HepG2 (cell line): ENCODE data around the gene TMEM200C. TPM values are rescaled to one million over a fixed set of nuclear protein-coding genes. Genes with fewer than 3 reads are reported as not detected.

Source experiments
- ARHGAP35 ChIP-seq: sonication (generic); formaldehyde crosslinking; IDR thresholded peaks from 2 replicates; pipeline ENCODE4 v1.9.0; 2022; ENCODE audit warnings: mild to moderate bottlenecking, inconsistent platforms, moderate library complexity, missing genetic modification reagents, borderline replicate concordance
- ARNT2 ChIP-seq: sonication (generic); formaldehyde crosslinking; IDR thresholded peaks from 2 replicates; pipeline ENCODE4 v1.8.0; 2022; ENCODE audit warnings: mild to moderate bottlenecking, low read depth, missing genetic modification reagents, moderate library complexity
- ARNTL ChIP-seq: sonication (generic); formaldehyde crosslinking; IDR thresholded peaks from 2 replicates; pipeline ENCODE4 v1.4.0; 2020; ENCODE audit warnings: mild to moderate bottlenecking, missing genetic modification reagents
- CTCF ChIP-seq: sonication (generic); formaldehyde crosslinking; IDR thresholded peaks from 2 replicates; pipeline ENCODE4 v1.5.0; 2020; ENCODE audit warnings: mild to moderate bottlenecking, missing genetic modification reagents, moderate library complexity
- HIVEP1 ChIP-seq: sonication (generic); formaldehyde crosslinking; IDR thresholded peaks from 2 replicates; pipeline ENCODE4 v1.4.0; 2020; ENCODE audit warnings: mild to moderate bottlenecking, missing genetic modification reagents
- HNRNPL ChIP-seq: fragments of 200-400 bp; formaldehyde crosslinking; IDR thresholded peaks from 2 replicates; pipeline ENCODE4 v1.6.1; 2017; ENCODE audit warnings: mild to moderate bottlenecking, low read depth, low read length
- MTF2 ChIP-seq: sonication (generic); formaldehyde crosslinking; IDR thresholded peaks from 2 replicates; pipeline ENCODE4 v1.5.0; 2020; ENCODE audit warnings: missing genetic modification reagents, borderline replicate concordance
- POGK ChIP-seq: sonication (generic); formaldehyde crosslinking; conservative IDR thresholded peaks from 2 replicates; pipeline ENCODE4 v1.8.0; 2022; ENCODE audit warnings: mild to moderate bottlenecking, moderate library complexity, missing genetic modification reagents
- RAD21 ChIP-seq: fragments of 450-650 bp; formaldehyde crosslinking; IDR thresholded peaks from 2 replicates; pipeline ENCODE4 v1.5.0; 2020; ENCODE audit warnings: mild to moderate bottlenecking
- SALL1 ChIP-seq: sonication (generic); formaldehyde crosslinking; IDR thresholded peaks from 2 replicates; pipeline ENCODE4 v1.8.0; 2022; ENCODE audit warnings: mild to moderate bottlenecking, missing genetic modification reagents
- TBX2 ChIP-seq: sonication (generic); formaldehyde crosslinking; IDR thresholded peaks from 2 replicates; pipeline ENCODE4 v1.5.0; 2020; ENCODE audit warnings: missing genetic modification reagents, mild to moderate bottlenecking, borderline replicate concordance
- YY1 ChIP-seq: IDR thresholded peaks from 2 replicates; pipeline ENCODE4 v1.6.1; 2011; ENCODE audit warnings: low read length, low read depth, moderate library complexity, mild to moderate bottlenecking; ENCODE audit not compliant: insufficient read depth, insufficient replicate concordance
- ZBTB7A ChIP-seq: sonication (generic); formaldehyde crosslinking; IDR thresholded peaks from 2 replicates; pipeline ENCODE4 v1.8.0; 2022; ENCODE audit warnings: mild to moderate bottlenecking, missing genetic modification reagents
- ZFY ChIP-seq: sonication (generic); formaldehyde crosslinking; IDR thresholded peaks from 2 replicates; pipeline ENCODE4 v1.4.0; 2020; ENCODE audit warnings: missing genetic modification reagents
- ZNF205 ChIP-seq: IDR thresholded peaks from 2 replicates; pipeline ENCODE4 v1.6.1; 2018; ENCODE audit warnings: missing biosample characterization, missing genetic modification reagents
- ZNF276 ChIP-seq: sonication (generic); formaldehyde crosslinking; IDR thresholded peaks from 2 replicates; pipeline ENCODE4 v1.4.0; 2020; ENCODE audit warnings: mild to moderate bottlenecking, low read depth, missing genetic modification reagents
- ZNF644 ChIP-seq: IDR thresholded peaks from 2 replicates; pipeline ENCODE4 v1.6.1; 2016; ENCODE audit warnings: low read depth
- ZNF691 ChIP-seq: sonication (generic); formaldehyde crosslinking; IDR thresholded peaks from 2 replicates; pipeline ENCODE4 v1.4.0; 2020; ENCODE audit warnings: missing genetic modification reagents, low read depth, mild to moderate bottlenecking, borderline replicate concordance
- ZNF800 ChIP-seq: sonication (generic); formaldehyde crosslinking; IDR thresholded peaks from 2 replicates; pipeline ENCODE4 v1.4.0; 2020; ENCODE audit warnings: missing genetic modification reagents
- polyA plus RNA-seq, 8 experiments: library from polyadenylated mRNA; depleted of rRNA in 3 of 8; stranded (reverse) in 7 of 8; unstranded in 1 of 8; fragments of >200 nt; fragmentation: Illumina TruSeq in 4 of 8; extraction: Trizol in 4 of 8; gene quantifications; 2 replicates each; pipeline versions ENCODE4 v1.2.1 to v1.2.3, GENCODE V29; 2011 to 2016; ENCODE audit warnings: low read depth in 4 of 8, missing spikeins in 1 of 8, mixed read lengths in 1 of 8; ENCODE audit not compliant: insufficient read depth in 1 of 8
- total RNA-seq, 5 experiments: library from RNA; depleted of rRNA; stranded (reverse); fragments of >200 nt; fragmentation: Illumina TruSeq; extraction: Trizol; gene quantifications; 2 replicates each; pipeline ENCODE4 v1.2.3, GENCODE V29; 2016; ENCODE audit warnings: low read depth in 1 of 5

Gene TMEM200C
- total and polyA plus RNA-seq, 2 of the 13 experiments (the other 11 are each of a cell fraction or from before 2014, with no cell fraction given) = 0.04 TPM; not detected in 1

GRCh38 chr18:5890331-5891183, 4.8 kb downstream of the TMEM200C start (continued):
- TF ChIP-seq HNRNPL (0 out of 2 replicates have a peak, but pooled peaks have one; percentile 16), RAD21 (CRISPR knock-in tag) (peak; percentile 76), HIVEP1 (CRISPR knock-in tag) (0 out of 2 replicates have a peak, but pooled peaks have one; percentile 41), ZNF800 (CRISPR knock-in tag) (peak; percentile 61; the same call in 1 of the 2 replicates), ARNT2 (CRISPR knock-in tag) (peak; percentile 46; the same call in 1 of the 2 replicates), ZNF276 (CRISPR knock-in tag) (peak; percentile 51; the same call in 1 of the 2 replicates), TBX2 (CRISPR knock-in tag) (peak; percentile 47; the same call in 1 of the 2 replicates), SALL1 (CRISPR knock-in tag) (peak; percentile 41; the same call in 1 of the 2 replicates), ARNTL (CRISPR knock-in tag) (0 out of 2 replicates have a peak, but pooled peaks have one; percentile 21), CTCF (CRISPR knock-in tag) (peak; percentile 57), ZBTB7A (CRISPR knock-in tag) (peak; percentile 51; the same call in 1 of the 2 replicates), YY1 (peak; percentile 5), ZNF691 (CRISPR knock-in tag) (no peak), MTF2 (peak; percentile 77; the same call in 1 of the 2 replicates), ZNF644 (CRISPR knock-in tag) (no peak), ARHGAP35 (CRISPR knock-in tag) (no peak), POGK (CRISPR knock-in tag) (0 out of 2 replicates have a peak, but pooled peaks have one; percentile 41), ZFY (CRISPR knock-in tag) (peak; percentile 62; the same call in 1 of the 2 replicates), ZNF205 (CRISPR knock-in tag) (peak; percentile 98)
